Astrocyte (in vitro differentiated cells and primary cell): ENCODE results near the gene REPIN1. TPM values are rescaled to one million over a fixed set of nuclear protein-coding genes. Genes with fewer than 3 reads are reported as not detected.
A peak's percentile ranks its signal among the peaks of the same experiment; 100 is the strongest.

Experiments
- DNase-seq: peaks from one replicate; pipeline ENCODE4 v3.0.0-alpha.2; 2010; ENCODE audit warnings: low read depth
- FAIRE-seq: peaks from 2 replicates; lab custom pipeline; 2011; peaks lifted over from hg19 to GRCh38; lab: Jason Lieb, UNC
- H2AFZ ChIP-seq: 2 replicates; pipeline ENCODE4 v1.6.0; 2012; ENCODE audit warnings: low read depth, low read length, inconsistent platforms
- H3K27ac ChIP-seq: 2 replicates; pipeline ENCODE4 v1.5.1; 2011; ENCODE audit warnings: low read depth, low read length, inconsistent platforms
- H3K27me3 ChIP-seq: 2 replicates; pipeline ENCODE4 v1.6.0; 2011; ENCODE audit warnings: low read length, inconsistent platforms; ENCODE audit not compliant: insufficient read depth
- H3K36me3 ChIP-seq: 2 replicates; pipeline ENCODE4 v1.5.1; 2011; ENCODE audit warnings: low read length, inconsistent platforms; ENCODE audit not compliant: insufficient read depth
- H3K4me1 ChIP-seq: 2 replicates; pipeline ENCODE4 v1.5.1; 2011; ENCODE audit warnings: low read length, inconsistent platforms; ENCODE audit not compliant: insufficient read depth
- H3K4me2 ChIP-seq: 2 replicates; pipeline ENCODE4 v1.6.0; 2012; ENCODE audit warnings: low read length, inconsistent platforms
- H3K4me3 ChIP-seq: 2 replicates; pipeline ENCODE4 v1.5.1; 2011; ENCODE audit warnings: low read depth, mild to moderate bottlenecking, low read length, inconsistent platforms; ENCODE audit not compliant: insufficient read depth
- H3K79me2 ChIP-seq: 2 replicates; pipeline ENCODE4 v1.6.0; 2012; ENCODE audit warnings: mild to moderate bottlenecking, low read length, inconsistent platforms; ENCODE audit not compliant: insufficient read depth
- H3K9ac ChIP-seq: 2 replicates; pipeline ENCODE4 v1.6.0; 2012; ENCODE audit warnings: mild to moderate bottlenecking, low read length, inconsistent platforms
- H3K9me3 ChIP-seq: 2 replicates; pipeline ENCODE4 v1.5.1; 2012; ENCODE audit warnings: low read depth, mild to moderate bottlenecking, low read length, inconsistent platforms; ENCODE audit not compliant: insufficient read depth
- H4K20me1 ChIP-seq: 2 replicates; pipeline ENCODE4 v1.6.0; 2012; ENCODE audit warnings: low read length, inconsistent platforms; ENCODE audit not compliant: insufficient read depth
- H3K27ac Mint-ChIP-seq: one replicate; pipeline ENCODE4 v1.8.0; 2021; ENCODE audit warnings: mild to moderate bottlenecking, mixed read lengths; ENCODE audit not compliant: unreplicated experiment
- H3K27me3 Mint-ChIP-seq: one replicate; pipeline ENCODE4 v1.8.0; 2021; ENCODE audit warnings: low read depth, mixed read lengths; ENCODE audit not compliant: unreplicated experiment
- H3K36me3 Mint-ChIP-seq: one replicate; pipeline ENCODE4 v1.8.0; 2021; ENCODE audit warnings: low read depth, mixed read lengths; ENCODE audit not compliant: unreplicated experiment
- H3K4me1 Mint-ChIP-seq: one replicate; pipeline ENCODE4 v1.8.0; 2021; ENCODE audit warnings: low read depth, mixed read lengths; ENCODE audit not compliant: unreplicated experiment
- H3K4me3 Mint-ChIP-seq: one replicate; pipeline ENCODE4 v1.8.0; 2021; ENCODE audit warnings: mild to moderate bottlenecking, moderate library complexity, mixed read lengths; ENCODE audit not compliant: unreplicated experiment
- H3K9me3 Mint-ChIP-seq: one replicate; pipeline ENCODE4 v1.8.0; 2021; ENCODE audit warnings: mild to moderate bottlenecking, mixed read lengths; ENCODE audit not compliant: unreplicated experiment
- CTCF ChIP-seq: IDR thresholded peaks from 2 replicates; pipeline ENCODE4 v1.5.1; 2011; ENCODE audit warnings: low read depth, mild to moderate bottlenecking, inconsistent platforms, low read length, moderate library complexity; ENCODE audit not compliant: insufficient read depth
- EZH2 ChIP-seq: IDR thresholded peaks from 2 replicates; pipeline ENCODE4 v1.6.1; 2012; ENCODE audit warnings: mild to moderate bottlenecking, low read length, inconsistent platforms; ENCODE audit not compliant: insufficient read depth
- total RNA-seq: library from RNA; stranded (reverse); gene quantifications from 2 replicates; pipeline ENCODE4 v1.2.1, GENCODE V29; 2021

Gene REPIN1
- total RNA-seq, 1 donor from 2014 or later: 95.3 TPM

- no peak overlapping the region for H3K4me3 Mint-ChIP-seq
- no peak overlapping the region for H3K27ac ChIP-seq
- H2AFZ ChIP-seq: no peak overlapping the region
- no peaks in the 10 kb centered on the region for H3K27me3 ChIP-seq
- peaks cover 2% of the 10 kb centered on the region for H3K36me3 Mint-ChIP-seq
- H3K9me3 Mint-ChIP-seq: no peaks in the 10 kb centered on the region
- H3K9ac ChIP-seq: no peak overlapping the region
- no peak overlapping the region for H3K4me3 ChIP-seq
- TF ChIP-seq CTCF (no peak), EZH2 (no peak)
- FAIRE-seq (no peak), DNase-seq (peak; percentile 83)
- H3K4me1 ChIP-seq: peaks cover 11% of the 10 kb centered on the region
- no peaks in the 10 kb centered on the region for H3K9me3 ChIP-seq
- peaks cover 7% of the 10 kb centered on the region for H4K20me1 ChIP-seq
- H3K4me1 Mint-ChIP-seq: peaks cover 10% of the 10 kb centered on the region
- peaks cover 19% of the 10 kb centered on the region for H3K27me3 Mint-ChIP-seq
- no peak overlapping the region for H3K4me2 ChIP-seq
- no peaks in the 10 kb centered on the region for H3K79me2 ChIP-seq
- H3K27ac Mint-ChIP-seq: no peak overlapping the region
- no peaks in the 10 kb centered on the region for H3K36me3 ChIP-seq
Observed at GRCh38 chr7:150335108-150335773, 33.4 kb upstream of the REPIN1 start.

- Mint-ChIP-seq H3K4me3 (no peak overlapping the region), H3K4me1 (peaks cover 11% of the 10 kb centered on the region), H3K27me3 (peaks cover 21% of the 10 kb centered on the region), H3K36me3 (peaks cover 2% of the 10 kb centered on the region), H3K27ac (no peak overlapping the region), H3K9me3 (no peaks in the 10 kb centered on the region)
- no peaks in the 10 kb centered on the region for H3K79me2 ChIP-seq
- TF ChIP-seq EZH2 (no peak), CTCF (no peak)
- peaks cover 7% of the 10 kb centered on the region for H4K20me1 ChIP-seq
- H3K4me2 ChIP-seq: no peak overlapping the region
- H3K4me3 ChIP-seq: no peak overlapping the region
- FAIRE-seq (no peak), DNase-seq (no peak)
- no peaks in the 10 kb centered on the region for H3K36me3 ChIP-seq
- H2AFZ ChIP-seq: no peak overlapping the region
- H3K9ac ChIP-seq: no peak overlapping the region
- H3K27ac ChIP-seq: no peak overlapping the region
- H3K9me3 ChIP-seq: no peaks in the 10 kb centered on the region
- H3K4me1 ChIP-seq: peaks cover 12% of the 10 kb centered on the region
- no peaks in the 10 kb centered on the region for H3K27me3 ChIP-seq
Observed at GRCh38 chr7:150335774-150336112, 32.9 kb upstream of the REPIN1 start.

GRCh38 chr7:150336746-150337145 is 31.9 kb upstream of the REPIN1 start:
- FAIRE-seq (no peak), DNase-seq (no peak)
- no peaks in the 10 kb centered on the region for H3K36me3 ChIP-seq
- no peak overlapping the region for H3K4me3 ChIP-seq
- Mint-ChIP-seq H3K9me3 (no peaks in the 10 kb centered on the region), H3K27ac (no peak overlapping the region), H3K4me1 (peaks cover 13% of the 10 kb centered on the region), H3K4me3 (no peak overlapping the region), H3K27me3 (peaks cover 18% of the 10 kb centered on the region), H3K36me3 (peaks cover 2% of the 10 kb centered on the region)
- H4K20me1 ChIP-seq: peaks cover 7% of the 10 kb centered on the region
- TF ChIP-seq EZH2 (no peak), CTCF (no peak)
- H3K79me2 ChIP-seq: no peaks in the 10 kb centered on the region
- H3K27ac ChIP-seq: no peak overlapping the region
- no peaks in the 10 kb centered on the region for H3K9me3 ChIP-seq
- H2AFZ ChIP-seq: no peak overlapping the region
- peaks cover 12% of the 10 kb centered on the region for H3K4me1 ChIP-seq
- no peak overlapping the region for H3K9ac ChIP-seq
- peaks cover under 1% of the 10 kb centered on the region for H3K27me3 ChIP-seq
- H3K4me2 ChIP-seq: no peak overlapping the region
